Measurements from ENCODE around the gene GUCA1A. TPM values are rescaled to one million over a fixed set of nuclear protein-coding genes. Genes with fewer than 3 reads are reported as not detected.

Gene GUCA1A
- total RNA-seq, 1 donor from 2014 or later, result 0.18 TPM

DNA sequence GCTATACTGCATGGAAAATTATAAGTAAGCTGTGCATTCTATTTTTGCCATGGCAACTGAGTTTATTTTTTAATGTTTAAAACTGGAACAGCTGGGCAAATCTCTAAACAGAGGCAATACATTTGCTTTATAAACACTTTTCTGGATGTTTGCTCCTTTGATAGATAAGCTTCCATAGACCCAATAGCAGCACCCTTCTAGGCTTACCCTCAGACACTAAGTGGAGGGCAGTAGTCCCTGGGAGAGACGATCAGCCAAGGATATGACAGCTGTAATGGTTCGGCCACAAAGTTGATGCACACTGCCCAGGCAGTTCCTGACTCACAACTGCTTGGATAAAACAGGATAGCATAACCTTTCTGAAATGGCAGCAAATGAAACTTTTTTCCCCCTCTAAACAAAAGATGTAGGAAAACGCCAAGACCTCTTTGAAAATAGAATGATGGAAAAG is 53.0 kb downstream of the GUCA1A start:
- no peak for DNase-seq (ENCODE audit: low spot score)
- Mint-ChIP-seq H3K4me1 (ENCODE audit: low read depth) (peaks cover 9% of the 10 kb centered on the region), H3K4me3 (ENCODE audit: low read depth) (no peak overlapping the region), H3K9me3 (no peaks in the 10 kb centered on the region), H3K27me3 (ENCODE audit: low read depth) (no peaks in the 10 kb centered on the region), H3K36me3 (ENCODE audit: low read depth) (peaks cover 22% of the 10 kb centered on the region), H3K27ac (no peak overlapping the region)
- intact Hi-C loops (cut with micrococcal nuclease), result no loop called here

DNA sequence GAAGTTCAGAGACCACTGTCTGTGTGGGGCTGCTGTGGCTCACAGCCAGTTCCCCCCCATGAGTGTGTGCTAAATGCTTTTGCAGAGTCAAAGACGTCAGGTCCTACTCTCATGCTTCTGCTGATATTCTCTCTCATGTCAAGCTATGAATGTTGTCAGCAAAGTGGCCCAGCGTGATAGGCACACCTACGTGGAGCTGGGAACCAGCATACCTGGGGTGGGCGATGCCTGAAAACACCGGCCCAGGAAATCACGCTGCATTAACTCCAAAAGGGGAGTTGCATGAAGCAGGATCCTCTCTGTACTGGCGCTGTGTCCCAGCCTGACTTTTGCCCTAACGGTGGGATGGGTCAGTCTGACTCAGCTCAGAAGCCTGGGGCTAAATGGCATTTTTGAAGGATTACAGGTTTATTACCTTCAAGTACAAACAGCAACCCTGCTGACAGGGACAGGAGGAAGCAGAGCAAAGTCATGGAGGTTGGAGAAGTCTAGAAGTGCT is 53.5 kb downstream of the GUCA1A start:
- Mint-ChIP-seq H3K9me3 (no peaks in the 10 kb centered on the region), H3K36me3 (ENCODE audit: low read depth) (peaks cover 22% of the 10 kb centered on the region), H3K4me1 (ENCODE audit: low read depth) (peaks cover 9% of the 10 kb centered on the region), H3K27ac (no peak overlapping the region), H3K4me3 (ENCODE audit: low read depth) (no peak overlapping the region), H3K27me3 (ENCODE audit: low read depth) (no peaks in the 10 kb centered on the region)
- no peak for DNase-seq (ENCODE audit: low spot score)
- intact Hi-C loops (cut with micrococcal nuclease), result no loop called here

DNA sequence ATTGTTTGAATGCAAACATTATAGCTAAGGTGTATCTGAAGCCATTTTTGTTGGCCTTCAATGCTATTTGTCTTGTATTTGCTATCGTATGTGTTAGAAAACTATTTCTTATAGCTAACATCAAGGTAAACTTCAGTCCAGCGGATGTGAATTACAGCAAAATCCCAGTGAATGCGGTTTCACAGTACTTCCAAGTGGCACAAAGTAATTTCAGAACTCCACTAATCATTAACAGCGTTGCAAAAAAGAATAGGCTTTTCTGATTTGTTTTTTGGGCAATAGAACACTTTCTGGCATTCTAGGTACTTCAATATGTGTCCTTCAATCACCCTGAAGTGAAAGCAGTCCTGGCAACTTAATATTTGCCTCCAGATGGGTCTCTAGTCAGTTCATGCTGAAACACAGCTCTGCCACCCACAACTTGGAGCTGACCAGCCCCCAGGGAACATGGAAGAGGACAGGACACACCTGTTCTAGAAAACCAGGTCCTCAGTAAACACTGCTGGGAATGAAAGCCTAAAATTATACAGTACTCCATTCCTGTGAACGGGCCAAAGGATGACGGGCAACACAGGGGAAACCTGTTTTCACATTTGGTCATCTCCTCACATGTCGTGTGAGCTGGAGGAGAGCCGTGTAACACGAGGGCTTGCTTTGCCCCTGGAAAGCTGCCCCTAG is 54.1 kb downstream of the GUCA1A start:
- Mint-ChIP-seq H3K27me3 (ENCODE audit: low read depth) (no peaks in the 10 kb centered on the region), H3K36me3 (ENCODE audit: low read depth) (peaks cover 28% of the 10 kb centered on the region), H3K27ac (no peak overlapping the region), H3K9me3 (no peaks in the 10 kb centered on the region), H3K4me1 (ENCODE audit: low read depth) (peaks cover 9% of the 10 kb centered on the region), H3K4me3 (ENCODE audit: low read depth) (no peak overlapping the region)
- DNase-seq (ENCODE audit: low spot score), result no peak
- intact Hi-C loops (cut with micrococcal nuclease), result no loop called here

DNA sequence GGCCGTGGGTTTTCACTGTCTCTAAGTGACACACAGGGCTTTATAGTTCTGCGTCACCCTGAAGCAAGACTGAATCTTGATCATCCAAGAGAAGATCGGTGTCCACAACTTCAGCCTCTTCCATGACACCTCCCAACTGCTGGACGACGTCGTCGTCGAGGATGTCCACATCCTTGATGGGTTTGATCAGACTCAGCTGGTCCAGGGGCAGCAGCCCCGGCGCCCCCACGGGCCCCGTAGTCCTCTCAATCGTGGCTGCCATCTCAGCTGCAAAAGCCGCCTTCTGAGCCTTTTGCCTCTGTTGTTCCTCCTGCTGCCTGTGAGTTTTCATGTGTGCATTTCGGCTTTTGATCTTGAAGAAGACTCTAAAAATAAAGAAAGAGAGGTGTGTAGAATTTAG is 55.1 kb downstream of the GUCA1A start:
- no peaks in the 10 kb centered on the region for H3K27me3 Mint-ChIP-seq (ENCODE audit: low read depth)
- no peaks in the 10 kb centered on the region for H3K9me3 Mint-ChIP-seq
- H3K36me3 Mint-ChIP-seq (ENCODE audit: low read depth), result peaks cover 28% of the 10 kb centered on the region
- H3K27ac Mint-ChIP-seq, result no peak overlapping the region
- no peak for DNase-seq (ENCODE audit: low spot score)
- H3K4me3 Mint-ChIP-seq (ENCODE audit: low read depth), result no peak overlapping the region
- intact Hi-C loops (cut with micrococcal nuclease), result no loop called here
- H3K4me1 Mint-ChIP-seq (ENCODE audit: low read depth), result peaks cover 9% of the 10 kb centered on the region

Other genes with a start within 250 kb of the GUCA1A start
- 207 and 217 TPM in 2 replicates for gene CCND3, start 231.6 kb upstream of the GUCA1A start, total RNA-seq
- gene TAF8, start 122.8 kb upstream of the GUCA1A start, total RNA-seq, result 38.8 and 41.9 TPM in 2 replicates
- gene C6orf132, start 30.7 kb upstream of the GUCA1A start, total RNA-seq, result 0.09 and 0.23 TPM in 2 replicates
- gene GUCA1B, start 21.6 kb downstream of the GUCA1A start, total RNA-seq, result 1.0 and 1.1 TPM in 2 replicates
- gene MRPS10, start 44.5 kb downstream of the GUCA1A start, total RNA-seq, result 39.6 and 40.4 TPM in 2 replicates